PC-9 (cell line): ENCODE data around the gene SLC36A3.

Experiments
- EZH2 ChIP-seq: fragments of 200-600 bp; sonication (generic); IDR thresholded peaks from 2 replicates; pipeline ENCODE4 v1.8.0; 2017; ENCODE audit warnings: antibody characterized with exemption, low read depth
- TF ChIP-seq, protein P1 (sequence below): fragments of 200-600 bp; sonication (generic); conservative IDR thresholded peaks from 2 replicates; pipeline ENCODE4 v1.6.1; 2017; ENCODE audit warnings: mixed run types, antibody characterized with exemption, mild to moderate bottlenecking, moderate library complexity

DNA sequence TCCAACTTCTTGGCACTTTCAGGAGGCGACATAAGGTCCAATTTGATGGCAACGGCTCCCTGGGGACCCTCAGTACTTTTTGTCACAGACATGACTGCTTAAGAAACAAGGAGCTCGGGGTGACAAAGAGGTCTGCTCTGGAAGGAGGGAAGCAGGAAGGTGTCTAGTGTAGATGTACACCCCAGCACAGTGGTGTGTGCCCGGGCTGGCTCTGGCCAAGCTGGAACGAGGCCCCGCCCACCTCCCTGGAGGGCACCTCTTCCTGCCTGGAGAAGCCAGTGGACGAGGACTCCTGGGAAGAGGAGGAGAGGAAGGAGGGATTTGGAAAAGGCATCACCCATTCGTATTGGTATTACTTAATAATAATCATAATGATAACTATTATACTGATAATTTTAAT lies 43.8 kb upstream of the SLC36A3 start, which contains the start of gene SLC36A2:
- TF ChIP-seq, protein P1, sequence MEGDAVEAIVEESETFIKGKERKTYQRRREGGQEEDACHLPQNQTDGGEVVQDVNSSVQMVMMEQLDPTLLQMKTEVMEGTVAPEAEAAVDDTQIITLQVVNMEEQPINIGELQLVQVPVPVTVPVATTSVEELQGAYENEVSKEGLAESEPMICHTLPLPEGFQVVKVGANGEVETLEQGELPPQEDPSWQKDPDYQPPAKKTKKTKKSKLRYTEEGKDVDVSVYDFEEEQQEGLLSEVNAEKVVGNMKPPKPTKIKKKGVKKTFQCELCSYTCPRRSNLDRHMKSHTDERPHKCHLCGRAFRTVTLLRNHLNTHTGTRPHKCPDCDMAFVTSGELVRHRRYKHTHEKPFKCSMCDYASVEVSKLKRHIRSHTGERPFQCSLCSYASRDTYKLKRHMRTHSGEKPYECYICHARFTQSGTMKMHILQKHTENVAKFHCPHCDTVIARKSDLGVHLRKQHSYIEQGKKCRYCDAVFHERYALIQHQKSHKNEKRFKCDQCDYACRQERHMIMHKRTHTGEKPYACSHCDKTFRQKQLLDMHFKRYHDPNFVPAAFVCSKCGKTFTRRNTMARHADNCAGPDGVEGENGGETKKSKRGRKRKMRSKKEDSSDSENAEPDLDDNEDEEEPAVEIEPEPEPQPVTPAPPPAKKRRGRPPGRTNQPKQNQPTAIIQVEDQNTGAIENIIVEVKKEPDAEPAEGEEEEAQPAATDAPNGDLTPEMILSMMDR = no peak
- no peak for TF ChIP-seq EZH2
